NCI-H2081 treated with DMSO at 0.1 percent for 48 hours (cell line): ENCODE data around the gene LCE2B.

Experiments used
- DNase-seq: peaks from one replicate; lab custom pipeline; 2025; lab: John Stamatoyannopoulos, UW

LCE2B gene

DNA sequence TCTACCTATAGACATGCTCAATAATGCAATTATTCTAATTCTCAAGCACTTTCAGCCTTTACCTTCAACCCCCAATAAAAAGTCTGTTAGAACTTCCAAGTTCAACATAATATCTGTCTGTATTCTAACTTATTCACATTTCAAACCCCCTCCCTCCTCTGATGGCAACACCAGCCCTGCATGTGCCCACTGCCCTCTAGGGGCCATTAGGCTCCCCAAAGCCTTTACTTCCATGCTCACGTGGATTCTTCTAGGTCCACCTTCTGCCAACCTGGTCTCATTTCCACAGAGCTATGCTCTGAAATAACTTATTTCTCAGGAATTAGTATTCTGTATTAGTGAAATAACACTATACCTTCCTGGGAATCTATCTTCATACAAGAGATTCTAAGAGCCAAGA, 49.7 kb downstream of the LCE2B start:
- DNase-seq = no peak
